Thymus (tissue), 11 donors: ENCODE results near the gene GPR153. TPM values are rescaled to one million over a fixed set of nuclear protein-coding genes. Genes with fewer than 3 reads are reported as not detected.

Source experiments
- DNase-seq, 9 donors: peaks; one replicate each; pipeline ENCODE4 v3.0.0-alpha.2; 2013; ENCODE audit warnings: low spot score in 9 of 9, low read depth in 6 of 9, missing footprints in 1 of 9
- H3K27ac ChIP-seq, 2 donors: one replicate each; pipeline ENCODE4 v1.5.1; 2013; ENCODE audit warnings: control low read depth in 1 of 2, low read depth in 1 of 2, low read length in 1 of 2, mild to moderate bottlenecking in 1 of 2, moderate library complexity in 1 of 2
- H3K27me3 ChIP-seq, 2 donors: one replicate each; pipeline ENCODE4 v1.5.1; 2013; ENCODE audit warnings: low read length in 1 of 2; ENCODE audit not compliant: control insufficient read depth in 2 of 2, insufficient read depth in 1 of 2
- H3K36me3 ChIP-seq, 2 donors: one replicate each; pipeline ENCODE4 v1.5.1; 2013; ENCODE audit warnings: low read length in 1 of 2, mild to moderate bottlenecking in 1 of 2, moderate library complexity in 1 of 2; ENCODE audit not compliant: control insufficient read depth in 2 of 2, insufficient read depth in 2 of 2
- H3K4me1 ChIP-seq, 2 donors: one replicate each; pipeline ENCODE4 v1.5.1; 2013; ENCODE audit warnings: low read length in 2 of 2; ENCODE audit not compliant: control insufficient read depth in 2 of 2, insufficient read depth in 2 of 2
- H3K4me3 ChIP-seq, 2 donors: one replicate each; pipeline ENCODE4 v1.5.1; 2013; ENCODE audit warnings: low read length in 2 of 2, control low read depth in 1 of 2, mild to moderate bottlenecking in 1 of 2
- H3K9me3 ChIP-seq, 2 donors: one replicate each; pipeline ENCODE4 v1.5.1; 2013; ENCODE audit warnings: low read length in 1 of 2, mild to moderate bottlenecking in 1 of 2; ENCODE audit not compliant: control insufficient read depth in 2 of 2, insufficient read depth in 1 of 2
- WGBS: extraction: QIAGEN DNeasy Blood & Tissue Kit; methylation state at CpG from one replicate; pipeline ENCODE4 v1.1.7; 2013; 5-methylcytosine and 5-hydroxymethylcytosine counted together
- polyA plus RNA-seq: library from polyadenylated mRNA; stranded (reverse); fragments of 200-250 nt; gene quantifications from one replicate; pipeline ENCODE4 v1.2.3, GENCODE V29; 2013
- total RNA-seq: library from RNA; stranded (reverse); fragments of 120-200 nt; gene quantifications from one replicate; pipeline ENCODE4 v1.2.4, GENCODE V29; 2013
- donor health status: healthy.

Gene GPR153
- total and polyA plus RNA-seq, 2 donors: 1.7 to 5.6 TPM

GRCh38 chr1:6218375-6219164, 42.3 kb downstream of the GPR153 start:
- H3K27me3 ChIP-seq: peaks cover 4 to 5% of the 10 kb centered on the region in 2 donors
- peaks cover 13 to 25% of the 10 kb centered on the region in 2 donors for H3K36me3 ChIP-seq
- no peak overlapping the region for H3K27ac ChIP-seq
- WGBS: 93% methylated on average over 16 of the region's 16 CpGs
- H3K4me1 ChIP-seq: no peaks in the 10 kb centered on the region
- no peak for DNase-seq
- H3K4me3 ChIP-seq: no peak overlapping the region
- no peaks in the 10 kb centered on the region for H3K9me3 ChIP-seq

GRCh38 chr1:6212193-6212959, 48.5 kb downstream of the GPR153 start:
- Histone ChIP-seq H3K36me3 (no peaks in the 10 kb centered on the region), H3K27ac (no peak overlapping the region), H3K9me3 (no peaks in the 10 kb centered on the region), H3K4me1 (peaks cover 2 to 5% of the 10 kb centered on the region in 2 donors), H3K4me3 (no peak overlapping the region), H3K27me3 (peaks cover 42 to 63% of the 10 kb centered on the region in 2 donors)
- no peak for DNase-seq
- WGBS: 56% methylated on average over 20 of the region's 20 CpGs

GRCh38 chr1:6211731-6212130, 49.2 kb downstream of the GPR153 start:
- Histone ChIP-seq H3K27me3 (peaks cover 48 to 70% of the 10 kb centered on the region in 2 donors), H3K27ac (no peak overlapping the region), H3K4me3 (no peak overlapping the region), H3K36me3 (no peaks in the 10 kb centered on the region), H3K9me3 (no peaks in the 10 kb centered on the region), H3K4me1 (peaks cover 2 to 5% of the 10 kb centered on the region in 2 donors)
- 89% methylated on average over 16 of the region's 16 CpGs for WGBS
- no peak for DNase-seq

- DNase-seq: no peak
- Histone ChIP-seq H3K4me1 (peaks cover 2 to 5% of the 10 kb centered on the region in 2 donors), H3K9me3 (no peaks in the 10 kb centered on the region), H3K27ac (no peak overlapping the region), H3K27me3 (peaks cover 58 to 79% of the 10 kb centered on the region in 2 donors), H3K4me3 (no peak overlapping the region), H3K36me3 (no peaks in the 10 kb centered on the region)
- 97% methylated on average over 29 of the region's 29 CpGs for WGBS
These were observed 50.1 kb downstream of the GPR153 start for GRCh38 chr1:6210591-6211355.

- no peaks in the 10 kb centered on the region for H3K9me3 ChIP-seq
- H3K4me1 ChIP-seq: peaks cover 3 to 7% of the 10 kb centered on the region in 2 donors
- no peak for DNase-seq
- H3K27me3 ChIP-seq: peaks cover 67 to 88% of the 10 kb centered on the region in 2 donors
- no peak overlapping the region for H3K27ac ChIP-seq
- no peak overlapping the region for H3K4me3 ChIP-seq
- WGBS: 85% methylated on average over 17 of the region's 17 CpGs
- no peaks in the 10 kb centered on the region for H3K36me3 ChIP-seq
These were observed 51.0 kb downstream of the GPR153 start for GRCh38 chr1:6209661-6210580.

GRCh38 chr1:6208723-6209660, 51.9 kb downstream of the GPR153 start:
- Histone ChIP-seq H3K4me3 (peak overlapping the region in 1 of 2 donors; percentile 20), H3K36me3 (no peaks in the 10 kb centered on the region), H3K27ac (no peak overlapping the region), H3K27me3 (peaks cover 68 to 96% of the 10 kb centered on the region in 2 donors), H3K9me3 (no peaks in the 10 kb centered on the region), H3K4me1 (peaks cover 4 to 9% of the 10 kb centered on the region in 2 donors)
- peak in 1 of 9 donors; percentile 15 for DNase-seq
- 3% methylated on average over 99 of the region's 99 CpGs for WGBS

- H3K27ac ChIP-seq: no peak overlapping the region
- peaks cover 64 to 90% of the 10 kb centered on the region in 2 donors for H3K27me3 ChIP-seq
- H3K9me3 ChIP-seq: no peaks in the 10 kb centered on the region
- peaks cover 4 to 9% of the 10 kb centered on the region in 2 donors for H3K4me1 ChIP-seq
- no peaks in the 10 kb centered on the region for H3K36me3 ChIP-seq
- DNase-seq: no peak
- no peak overlapping the region for H3K4me3 ChIP-seq
- WGBS: 84% methylated on average over 10 of the region's 10 CpGs
These were observed 53.0 kb downstream of the GPR153 start for GRCh38 chr1:6207921-6208320.
